OCI-M2 (cell line): Measurements from ENCODE around the gene ARTN.

Source experiments
- DNase-seq: peaks from one replicate; lab custom pipeline; 2025; ENCODE audit not compliant: unreplicated experiment; lab: John Stamatoyannopoulos, UW

The ARTN gene

GRCh38 chr1:43983253-43983899 is 49.8 kb downstream of the ARTN start:
- no peak for DNase-seq

GRCh38 chr1:43984855-43985254 is 51.3 kb downstream of the ARTN start:
- no peak for DNase-seq

- DNase-seq, result no peak
These were observed 52.5 kb downstream of the ARTN start for GRCh38 chr1:43985984-43986595.

GRCh38 chr1:43986712-43987111 is 53.1 kb downstream of the ARTN start:
- no peak for DNase-seq
